Measurements from ENCODE around the gene CSMD2.

- TF ChIP-seq CTCF (conservative IDR thresholded peaks at IDR 0.05; ENCODE audit: low read length): no peak
- TF ChIP-seq EZH2phosphoT487 (IDR thresholded peaks at IDR 0.05; ENCODE audit: borderline replicate concordance, low read depth, low read length): no peak
These were observed 86.6 kb downstream of the CSMD2 start for GRCh38 chr1:34078383-34078782.
